ENCODE results near the gene SLC51B. TPM values are rescaled to one million over a fixed set of nuclear protein-coding genes. Genes with fewer than 3 reads are reported as not detected.

SLC51B gene
- polyA plus RNA-seq, 1 of the 3 experiments (the other 2 are of a cell fraction): not detected

DNA sequence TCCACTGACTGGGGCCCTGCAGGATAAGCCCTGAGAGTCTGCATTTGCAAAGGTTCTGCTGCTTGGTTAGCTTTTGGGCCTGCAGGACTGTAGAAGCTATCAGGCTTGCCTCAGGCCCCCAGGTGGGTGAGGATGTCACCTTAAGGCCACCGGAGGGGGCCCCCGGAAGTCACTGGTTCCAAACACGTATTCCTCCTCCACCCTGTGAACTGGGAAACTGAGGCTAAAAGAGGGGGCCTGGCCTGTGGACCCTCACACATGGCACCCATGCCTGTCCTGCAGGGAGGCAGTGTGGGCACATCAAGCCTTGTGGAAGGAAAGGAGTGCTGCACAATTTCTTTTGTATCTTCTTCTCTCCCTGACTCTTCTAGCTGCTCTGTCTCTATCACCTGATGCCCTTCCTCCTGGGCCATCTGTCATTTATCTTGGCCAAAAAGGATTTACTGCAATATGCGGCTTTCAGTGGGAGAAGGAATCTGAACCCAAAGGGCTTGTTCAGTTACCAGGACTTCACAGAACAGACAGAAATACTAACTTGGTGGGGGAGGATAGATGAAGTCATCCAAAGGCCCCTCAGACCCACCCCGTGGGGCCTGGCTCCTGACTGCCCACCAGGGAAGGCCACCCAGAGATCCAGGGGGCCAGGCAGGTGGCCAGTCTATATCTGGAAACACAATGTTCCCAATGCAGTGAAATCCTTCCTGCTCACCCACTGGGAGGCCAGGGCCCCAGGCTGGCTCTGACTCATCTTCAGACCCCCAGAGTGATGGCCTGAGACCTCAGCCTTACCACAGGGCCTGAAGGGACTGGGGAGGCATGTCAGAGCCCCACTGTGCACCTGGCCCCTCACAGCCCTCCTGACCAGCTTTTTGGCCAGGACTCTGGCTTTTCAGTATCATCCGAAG is 51.5 kb downstream of the SLC51B start:
- no peaks in the 10 kb centered on the region for H3K9me3 ChIP-seq
- no peaks in the 10 kb centered on the region for H3F3A ChIP-seq (replicated peaks; ENCODE audit: insufficient read depth)
- H3K4me1 ChIP-seq (ENCODE audit: control insufficient read depth in 1 of 2, insufficient read depth in 2 of 2, low read depth in 1 of 2, low read length in 1 of 2): no peaks in the 10 kb centered on the region; a peak in 1 of 4 replicates
- no peak overlapping the region for H3K4me3 ChIP-seq (ENCODE audit: low read depth in 2 of 2, low read length in 1 of 2)
- H3K27me3 ChIP-seq (ENCODE audit: insufficient read depth): no peaks in the 10 kb centered on the region
- no peak overlapping the region for H3K4me2 ChIP-seq
- CTCF ChIA-PET: interaction anchor here (1.2 to 2.1 kb wide), 3 partner anchors 10 to 63 kb away, joined by 4 to 6 read pairs (median 4); no protein-coding TSS in a partner anchor
- no peaks in the 10 kb centered on the region for H3K9me2 ChIP-seq
- WGBS (ENCODE audit: low lambda C conversion rate): 93% methylated on average over 3 of the region's 6 CpGs
- POLR2A ChIA-PET: no interaction called here
- DNase-seq: no peak
- no peak overlapping the region for H2AFZ ChIP-seq (ENCODE audit: low read depth)
- H3K27ac ChIP-seq (ENCODE audit: low read depth in 2 of 2, low read length in 1 of 2): no peak overlapping the region
- H3K79me2 ChIP-seq (ENCODE audit: insufficient read depth): no peaks in the 10 kb centered on the region
- TF ChIP-seq ZBTB33 (IDR thresholded peaks at IDR 0.05; ENCODE audit: borderline replicate concordance, low read depth) (no peak), MAX (IDR thresholded peaks at IDR 0.05; ENCODE audit: low read depth) (no peak), NFIC (IDR thresholded peaks at IDR 0.05; ENCODE audit: borderline replicate concordance) (no peak), REST (IDR thresholded peaks at IDR 0.05; ENCODE audit: low read depth, low read length) (no peak), TAF1 (IDR thresholded peaks at IDR 0.05; ENCODE audit: borderline replicate concordance, low read depth, low read length) (no peak), NRF1 (IDR thresholded peaks at IDR 0.05; ENCODE audit: low read depth, low read length) (no peak), SIN3A (IDR thresholded peaks at IDR 0.05; ENCODE audit: borderline replicate concordance, low read depth, low read length) (no peak)
- TF ChIP-seq, protein P1, sequence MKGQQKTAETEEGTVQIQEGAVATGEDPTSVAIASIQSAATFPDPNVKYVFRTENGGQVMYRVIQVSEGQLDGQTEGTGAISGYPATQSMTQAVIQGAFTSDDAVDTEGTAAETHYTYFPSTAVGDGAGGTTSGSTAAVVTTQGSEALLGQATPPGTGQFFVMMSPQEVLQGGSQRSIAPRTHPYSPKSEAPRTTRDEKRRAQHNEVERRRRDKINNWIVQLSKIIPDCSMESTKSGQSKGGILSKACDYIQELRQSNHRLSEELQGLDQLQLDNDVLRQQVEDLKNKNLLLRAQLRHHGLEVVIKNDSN (IDR thresholded peaks at IDR 0.05; ENCODE audit: borderline replicate concordance, low read depth): no peak
- TF ChIP-seq, protein P2, sequence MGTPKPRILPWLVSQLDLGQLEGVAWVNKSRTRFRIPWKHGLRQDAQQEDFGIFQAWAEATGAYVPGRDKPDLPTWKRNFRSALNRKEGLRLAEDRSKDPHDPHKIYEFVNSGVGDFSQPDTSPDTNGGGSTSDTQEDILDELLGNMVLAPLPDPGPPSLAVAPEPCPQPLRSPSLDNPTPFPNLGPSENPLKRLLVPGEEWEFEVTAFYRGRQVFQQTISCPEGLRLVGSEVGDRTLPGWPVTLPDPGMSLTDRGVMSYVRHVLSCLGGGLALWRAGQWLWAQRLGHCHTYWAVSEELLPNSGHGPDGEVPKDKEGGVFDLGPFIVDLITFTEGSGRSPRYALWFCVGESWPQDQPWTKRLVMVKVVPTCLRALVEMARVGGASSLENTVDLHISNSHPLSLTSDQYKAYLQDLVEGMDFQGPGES (IDR thresholded peaks at IDR 0.05; ENCODE audit: low read depth, low read length): no peak
- TF ChIP-seq, protein P3, sequence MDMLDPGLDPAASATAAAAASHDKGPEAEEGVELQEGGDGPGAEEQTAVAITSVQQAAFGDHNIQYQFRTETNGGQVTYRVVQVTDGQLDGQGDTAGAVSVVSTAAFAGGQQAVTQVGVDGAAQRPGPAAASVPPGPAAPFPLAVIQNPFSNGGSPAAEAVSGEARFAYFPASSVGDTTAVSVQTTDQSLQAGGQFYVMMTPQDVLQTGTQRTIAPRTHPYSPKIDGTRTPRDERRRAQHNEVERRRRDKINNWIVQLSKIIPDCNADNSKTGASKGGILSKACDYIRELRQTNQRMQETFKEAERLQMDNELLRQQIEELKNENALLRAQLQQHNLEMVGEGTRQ (IDR thresholded peaks at IDR 0.05; ENCODE audit: borderline replicate concordance, low read depth, low read length): no peak
- H4K20me1 ChIP-seq (ENCODE audit: insufficient read depth): no peaks in the 10 kb centered on the region
- peaks cover 10 to 61% of the 10 kb centered on the region in 2 experiments for H3K36me3 ChIP-seq (replicated peaks in 1 of 2; ENCODE audit: control insufficient read depth in 1 of 2, insufficient read depth in 2 of 2, low read length in 1 of 2)
- H3K9ac ChIP-seq: no peak overlapping the region

Data from SK-N-SH (cell line).